Upper lobe of left lung (tissue), 6 donors: ENCODE measurements around the gene TSC1. TPM values are rescaled to one million over a fixed set of nuclear protein-coding genes. Genes with fewer than 3 reads are reported as not detected.

ENCODE experiments used
- ATAC-seq, 2 donors: fragments of 200-7000 bp; cut with Tn5 transposase; one replicate each; pipeline ENCODE4 v1.9.1; 2022; ENCODE audit warnings: mild to moderate bottlenecking in 2 of 2, moderate library complexity in 2 of 2; ENCODE audit not compliant: low FRiP score in 2 of 2
- DNase-seq, 2 donors: peaks; one replicate each; pipeline ENCODE4 v3.0.0-alpha.2; 2019 to 2020
- H3K27ac ChIP-seq, 4 donors: fragments of 200-600 bp; sonication (generic); one replicate each; pipeline ENCODE4 v1.5.1; 2016 to 2019
- H3K27me3 ChIP-seq, 4 donors: fragments of 200-600 bp; sonication (generic); one replicate each; pipeline ENCODE4 v1.5.1; 2017 to 2019
- H3K36me3 ChIP-seq, 4 donors: fragments of 200-600 bp; sonication (generic); one replicate each; pipeline ENCODE4 v1.5.1; 2016 to 2019
- H3K4me1 ChIP-seq, 4 donors: fragments of 200-600 bp; sonication (generic); one replicate each; pipeline ENCODE4 v1.5.1; 2018 to 2019
- H3K4me3 ChIP-seq, 4 donors: fragments of 200-600 bp; sonication (generic); one replicate each; pipeline ENCODE4 v1.5.1; 2017 to 2019; ENCODE audit warnings: mild to moderate bottlenecking in 2 of 4, moderate library complexity in 1 of 4
- H3K9me3 ChIP-seq, 4 donors: fragments of 200-600 bp; sonication (generic); one replicate each; pipeline ENCODE4 v1.5.1; 2018 to 2019
- EP300 ChIP-seq, 4 donors: sonication (generic); formaldehyde crosslinking; IDR thresholded peaks; one replicate each; pipeline ENCODE4 v1.5.1; 2017; ENCODE audit warnings: antibody characterized with exemption in 4 of 4, control low read depth in 2 of 4
- POLR2A ChIP-seq, 4 donors: fragments of 450-650 bp; IDR thresholded peaks; one replicate each; pipeline ENCODE4 v1.5.1; 2016 to 2017; ENCODE audit warnings: antibody characterized with exemption in 4 of 4, mild to moderate bottlenecking in 2 of 4
- POLR2AphosphoS5 ChIP-seq, 2 donors: sonication (generic); formaldehyde crosslinking; IDR thresholded peaks; one replicate each; pipeline ENCODE4 v1.5.1; 2017; ENCODE audit warnings: antibody characterized with exemption in 2 of 2
- WGBS, 2 donors: methylation state at CpG; one replicate each; pipeline ENCODE4 v1.1.5; 2017 to 2018; 5-methylcytosine and 5-hydroxymethylcytosine counted together
- total RNA-seq, 6 donors: library from RNA; depleted of rRNA in 4 of 6; stranded (reverse); fragments of >200 nt in 4 of 6; gene quantifications; one replicate each; pipeline versions ENCODE4 v1.1.0 to v1.2.1, GENCODE V29; 2016 to 2021
- TF ChIP-seq, protein P1 (sequence below), 6 experiments: fragments of 450-650 bp in 4 of 6; fragments of 200-600 bp in 2 of 6; sonication (generic) in 2 of 6; IDR thresholded peaks; one replicate each; pipeline ENCODE4 v1.5.1; 2016 to 2019; ENCODE audit warnings: antibody characterized with exemption in 6 of 6
- donor health status: DM: no; HTN: no; CAD: no; lungs with moderate emphysema.
- donor health status: DM: no; HTN: yes; CAD: no; lungs with severe emphysema.

Gene TSC1
- total RNA-seq, 6 donors from 2014 or later: 34.4 to 185 (median 50.0) TPM

DNA sequence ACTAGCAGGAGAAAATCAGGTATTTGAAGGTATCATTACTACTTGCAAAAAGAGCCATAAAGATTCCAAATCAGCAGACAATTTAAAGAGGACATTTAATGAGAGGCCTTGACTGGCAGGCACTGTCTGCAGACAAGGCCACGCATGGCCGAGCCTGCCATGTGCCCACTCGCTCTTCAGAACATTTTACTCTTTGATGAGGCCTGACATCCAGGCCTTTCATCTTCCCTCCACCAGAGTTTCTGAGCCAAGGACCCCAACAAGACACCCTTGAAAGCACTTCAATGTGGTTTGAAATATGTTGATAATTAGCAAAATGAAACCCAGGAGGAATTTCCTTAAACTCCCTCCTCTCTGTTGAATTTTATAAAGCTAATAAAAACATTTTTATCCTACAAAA is 82.8 kb downstream of the TSC1 start:
- TF ChIP-seq POLR2AphosphoS5 (IDR thresholded peaks at IDR 0.05): no peak
- TF ChIP-seq EP300 (IDR thresholded peaks at IDR 0.05): no peak
- TF ChIP-seq, protein P1, sequence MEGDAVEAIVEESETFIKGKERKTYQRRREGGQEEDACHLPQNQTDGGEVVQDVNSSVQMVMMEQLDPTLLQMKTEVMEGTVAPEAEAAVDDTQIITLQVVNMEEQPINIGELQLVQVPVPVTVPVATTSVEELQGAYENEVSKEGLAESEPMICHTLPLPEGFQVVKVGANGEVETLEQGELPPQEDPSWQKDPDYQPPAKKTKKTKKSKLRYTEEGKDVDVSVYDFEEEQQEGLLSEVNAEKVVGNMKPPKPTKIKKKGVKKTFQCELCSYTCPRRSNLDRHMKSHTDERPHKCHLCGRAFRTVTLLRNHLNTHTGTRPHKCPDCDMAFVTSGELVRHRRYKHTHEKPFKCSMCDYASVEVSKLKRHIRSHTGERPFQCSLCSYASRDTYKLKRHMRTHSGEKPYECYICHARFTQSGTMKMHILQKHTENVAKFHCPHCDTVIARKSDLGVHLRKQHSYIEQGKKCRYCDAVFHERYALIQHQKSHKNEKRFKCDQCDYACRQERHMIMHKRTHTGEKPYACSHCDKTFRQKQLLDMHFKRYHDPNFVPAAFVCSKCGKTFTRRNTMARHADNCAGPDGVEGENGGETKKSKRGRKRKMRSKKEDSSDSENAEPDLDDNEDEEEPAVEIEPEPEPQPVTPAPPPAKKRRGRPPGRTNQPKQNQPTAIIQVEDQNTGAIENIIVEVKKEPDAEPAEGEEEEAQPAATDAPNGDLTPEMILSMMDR (IDR thresholded peaks at IDR 0.05): no peak
- no peak for TF ChIP-seq POLR2A (IDR thresholded peaks at IDR 0.05)
- 85 to 92% methylated on average over 3 of the region's 3 CpGs for WGBS, 2 donors
- no peaks in the 10 kb centered on the region for H3K9me3 ChIP-seq
- H3K27me3 ChIP-seq: no peaks in the 10 kb centered on the region
- no peaks in the 10 kb centered on the region for H3K4me1 ChIP-seq
- no peak for DNase-seq
- no peak overlapping the region for H3K4me3 ChIP-seq
- ATAC-seq: no peak
- H3K27ac ChIP-seq: no peak overlapping the region
- H3K36me3 ChIP-seq: no peaks in the 10 kb centered on the region

DNA sequence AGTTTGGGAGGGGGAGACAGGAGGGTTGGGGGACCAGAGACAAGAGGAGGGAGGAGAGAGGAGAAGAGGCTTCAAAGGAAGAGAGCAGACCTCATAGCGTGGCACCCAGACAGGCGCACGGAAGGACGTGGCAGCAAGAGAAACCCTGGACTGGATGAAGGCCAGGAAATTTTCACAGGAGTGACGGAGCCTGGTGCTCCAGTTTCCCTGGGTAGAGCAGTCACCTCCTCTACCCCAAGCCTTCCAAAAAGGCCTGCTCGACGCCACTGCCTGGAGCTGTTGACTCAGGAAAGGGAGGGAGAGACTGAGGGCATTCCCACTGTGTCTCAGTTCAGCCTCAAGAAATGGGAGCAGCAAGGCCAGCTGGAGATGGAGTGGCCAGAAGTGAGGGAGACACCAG is 85.7 kb downstream of the TSC1 start:
- Histone ChIP-seq H3K36me3 (no peaks in the 10 kb centered on the region), H3K9me3 (no peaks in the 10 kb centered on the region), H3K4me3 (no peak overlapping the region), H3K4me1 (no peaks in the 10 kb centered on the region), H3K27me3 (no peaks in the 10 kb centered on the region), H3K27ac (no peak overlapping the region)
- 51 to 67% methylated on average over 7 of the region's 7 CpGs for WGBS, 2 donors
- ATAC-seq (no peak), DNase-seq (no peak)
- TF ChIP-seq POLR2AphosphoS5 (IDR thresholded peaks at IDR 0.05) (no peak), POLR2A (IDR thresholded peaks at IDR 0.05) (no peak), EP300 (IDR thresholded peaks at IDR 0.05) (no peak)
- TF ChIP-seq, protein P1 (IDR thresholded peaks at IDR 0.05): no peak

DNA sequence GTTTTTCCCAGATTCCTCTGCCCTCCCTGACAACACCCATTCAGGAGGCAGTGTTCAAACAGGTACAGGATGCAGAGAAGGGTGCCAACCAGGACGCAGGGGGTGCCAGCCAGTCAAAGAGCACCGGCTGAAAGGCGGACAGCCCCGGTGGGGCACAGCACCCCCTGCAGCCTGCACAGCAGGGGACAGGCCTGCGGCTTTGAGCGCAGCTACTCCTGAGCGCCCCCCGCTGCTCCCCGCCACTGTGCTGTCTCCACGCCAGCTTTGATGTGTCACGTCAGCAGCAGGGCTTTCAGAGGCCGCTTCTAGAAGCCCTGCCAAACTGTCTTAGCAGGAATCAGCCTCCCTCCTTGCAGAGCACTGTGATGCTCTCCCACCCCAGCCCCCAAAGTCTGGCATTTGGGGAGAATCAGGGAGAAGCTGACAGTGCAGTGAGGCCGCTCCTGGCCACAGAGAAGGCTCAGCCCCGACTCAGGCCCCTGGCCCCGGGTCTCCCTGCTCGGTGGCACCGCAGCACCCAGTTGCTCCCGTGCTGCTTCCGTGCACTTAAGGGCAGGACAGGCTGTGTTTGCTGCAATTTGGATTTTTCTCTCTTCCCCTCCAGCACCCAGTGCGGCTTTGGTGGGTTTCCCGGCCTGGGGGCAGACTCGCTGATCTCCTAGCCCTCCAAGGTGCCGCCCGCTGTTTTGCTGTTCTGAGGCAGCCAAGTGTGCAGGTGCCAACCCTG is 86.6 kb downstream of the TSC1 start:
- peak overlapping the region in 1 of 4 donors; percentile 49 for H3K27ac ChIP-seq
- peak in 1 of 2 donors; percentile 70 for DNase-seq
- TF ChIP-seq EP300 (IDR thresholded peaks at IDR 0.05) (no peak), POLR2AphosphoS5 (IDR thresholded peaks at IDR 0.05) (no peak), POLR2A (IDR thresholded peaks at IDR 0.05) (no peak)
- TF ChIP-seq, protein P1 (IDR thresholded peaks at IDR 0.05): no peak

DNA sequence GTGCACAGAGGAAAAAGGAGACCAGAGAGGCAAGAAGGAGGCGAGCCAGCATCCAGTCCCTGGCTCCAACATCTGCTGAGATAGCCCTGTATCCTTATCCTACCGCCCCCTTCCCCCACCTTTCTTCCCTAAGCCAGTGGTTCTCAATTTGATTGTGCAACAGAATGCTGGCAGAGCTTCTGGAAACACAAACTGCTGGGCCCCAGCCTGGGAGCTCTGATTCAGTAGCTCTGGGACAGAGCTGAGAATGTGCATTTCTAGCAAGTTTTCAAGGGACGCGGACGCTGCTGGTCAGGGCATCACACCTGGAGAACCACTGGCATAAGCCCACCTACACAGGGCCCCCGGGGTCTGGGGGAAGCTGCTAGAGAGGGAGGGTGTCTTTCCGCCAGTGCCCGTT is 87.4 kb downstream of the TSC1 start:
- no peaks in the 10 kb centered on the region for H3K27me3 ChIP-seq
- H3K9me3 ChIP-seq: no peaks in the 10 kb centered on the region
- no peaks in the 10 kb centered on the region for H3K4me1 ChIP-seq
- no peaks in the 10 kb centered on the region for H3K36me3 ChIP-seq
- peak in 1 of 2 donors; percentile 85 for ATAC-seq
- DNase-seq: peak in 1 of 2 donors; percentile 31
- no peak for TF ChIP-seq POLR2A (IDR thresholded peaks at IDR 0.05)
- TF ChIP-seq, protein P1 (IDR thresholded peaks at IDR 0.05): no peak
- TF ChIP-seq EP300 (IDR thresholded peaks at IDR 0.05): no peak
- no peak for TF ChIP-seq POLR2AphosphoS5 (IDR thresholded peaks at IDR 0.05)
- H3K4me3 ChIP-seq: no peak overlapping the region
- H3K27ac ChIP-seq: peak overlapping the region in 1 of 4 donors; percentile 49
- 48 to 63% methylated on average over 7 to 8 of the region's 8 CpGs for WGBS, 2 donors

More for the DNA sequence above, 86.6 kb downstream of the TSC1 start:
- Histone ChIP-seq H3K36me3 (no peaks in the 10 kb centered on the region), H3K9me3 (no peaks in the 10 kb centered on the region), H3K4me1 (no peaks in the 10 kb centered on the region), H3K27me3 (no peaks in the 10 kb centered on the region), H3K4me3 (no peak overlapping the region)
- WGBS, 2 donors: 66 to 76% methylated on average over 11 to 23 of the region's 24 CpGs
- peak in 1 of 2 donors; percentile 31 for ATAC-seq

DNA sequence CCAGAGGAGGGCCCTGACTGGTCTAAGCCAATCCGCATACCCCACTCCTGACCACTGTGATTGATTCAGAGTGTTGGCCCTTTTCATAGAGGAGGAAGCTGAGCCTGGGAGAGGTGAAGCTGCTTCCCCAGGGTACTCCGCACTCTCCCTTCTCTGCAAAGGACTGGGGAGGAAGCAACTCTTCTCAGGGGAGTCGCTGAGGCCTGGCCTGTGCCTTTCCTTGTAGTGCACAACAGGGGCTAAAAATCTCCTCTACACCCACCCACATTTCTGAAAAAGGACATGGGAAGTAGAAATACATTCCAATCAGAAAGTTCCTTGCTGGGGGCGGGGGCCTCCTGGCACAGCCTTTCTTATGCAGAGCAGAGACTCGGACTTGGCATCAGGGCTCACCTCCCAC is 88.5 kb downstream of the TSC1 start:
- H3K27me3 ChIP-seq: no peaks in the 10 kb centered on the region
- H3K4me1 ChIP-seq: no peaks in the 10 kb centered on the region
- ATAC-seq (no peak), DNase-seq (no peak)
- WGBS, 2 donors: 85 to 100% methylated on average over 2 to 5 of the region's 5 CpGs
- TF ChIP-seq, protein P1 (IDR thresholded peaks at IDR 0.05): no peak
- TF ChIP-seq EP300 (IDR thresholded peaks at IDR 0.05) (no peak), POLR2AphosphoS5 (IDR thresholded peaks at IDR 0.05) (no peak), POLR2A (IDR thresholded peaks at IDR 0.05) (no peak)
- H3K36me3 ChIP-seq: no peaks in the 10 kb centered on the region
- no peak overlapping the region for H3K4me3 ChIP-seq
- H3K27ac ChIP-seq: no peak overlapping the region
- no peaks in the 10 kb centered on the region for H3K9me3 ChIP-seq
